HepG2 (cell line): Measurements from ENCODE around the gene RAPGEF5. TPM values are rescaled to one million over a fixed set of nuclear protein-coding genes. Genes with fewer than 3 reads are reported as not detected.

Source experiments
- ATAC-seq: fragments of 200-7000 bp; cut with Tn5 transposase; 3 replicates; pipeline ENCODE4 v1.9.1; 2020; ENCODE audit warnings: mild to moderate bottlenecking, moderate library complexity
- BruUV-seq: library from RNA; stranded (reverse); fragments of 400-500 nt; replicated peaks from 2 replicates; lab custom pipeline; 2021; lab: Mats Ljungman, UMichigan
- CTCF ChIA-PET: fragments of 300-600 bp; formaldehyde crosslinking; extraction: SDS; loops from one replicate; lab custom pipeline; 2021; ENCODE audit warnings: low total read pairs, inconsistent platforms, low intra/inter-chr PET ratio; lab: Yijun Ruan, JAX
- POLR2A ChIA-PET: fragments of 350-600 bp; sonication (Branson Sonifier 250); formaldehyde crosslinking; loops from one replicate; lab custom pipeline; 2020; ENCODE audit warnings: antibody characterized with exemption, inconsistent platforms; lab: Yijun Ruan, JAX
- DNase-seq: peaks from one replicate; pipeline ENCODE4 v3.0.0-alpha.2; 2015; ENCODE audit warnings: low spot score
- FAIRE-seq: peaks from 3 replicates; lab custom pipeline; 2011; peaks lifted over from hg19 to GRCh38; lab: Jason Lieb, UNC
- H2AFZ ChIP-seq: one replicate; pipeline ENCODE4 v1.6.1; 2011; ENCODE audit warnings: low read length, inconsistent platforms
- H3K27ac ChIP-seq: fragments of 300-600 bp; 3 replicates; pipeline ENCODE4 v1.8.0; 2011; ENCODE audit warnings: mixed run types, mild to moderate bottlenecking, mixed read lengths, low read length, inconsistent platforms; ENCODE audit not compliant: insufficient read depth; ENCODE audit errors: extremely low read length
- H3K27me3 ChIP-seq, 2 experiments: fragments of 200-600 bp in 1 of 2; 2 replicates in 1 of 2; 3 replicates in 1 of 2; pipeline versions ENCODE4 v1.6.0 to v1.8.0; 2011; ENCODE audit warnings: low read length in 2 of 2, mild to moderate bottlenecking in 2 of 2, moderate library complexity in 2 of 2, inconsistent platforms in 1 of 2; ENCODE audit not compliant: insufficient read depth in 2 of 2, control insufficient read depth in 1 of 2
- H3K36me3 ChIP-seq, 2 experiments: fragments of 200-600 bp in 1 of 2; replicated peaks in 1 of 2; 2 replicates in 1 of 2; 3 replicates in 1 of 2; pipeline versions ENCODE4 v1.5.1 to v1.8.0; 2011; ENCODE audit warnings: low read length in 2 of 2, inconsistent platforms in 1 of 2; ENCODE audit not compliant: insufficient read depth in 2 of 2, control insufficient read depth in 1 of 2
- H3K4me1 ChIP-seq: 2 replicates; pipeline ENCODE4 v1.5.1; 2012; ENCODE audit warnings: low read length, inconsistent platforms; ENCODE audit not compliant: insufficient read depth
- H3K4me2 ChIP-seq: 2 replicates; pipeline ENCODE4 v1.6.0; 2011; ENCODE audit warnings: low read depth, low read length, inconsistent platforms
- H3K4me3 ChIP-seq, 3 experiments: fragments of 200-600 bp in 1 of 3; sonication (generic), shearing (Covaris generic) in 1 of 3; replicated peaks in 1 of 3; 2 replicates each; pipeline ENCODE4 v1.5.1; 2011 to 2016; ENCODE audit warnings: low read length in 3 of 3, inconsistent platforms in 2 of 3, low read depth in 2 of 3, mild to moderate bottlenecking in 2 of 3, control low read depth in 1 of 3, mixed read lengths in 1 of 3; ENCODE audit not compliant: insufficient read depth in 1 of 3
- H3K79me2 ChIP-seq: one replicate; pipeline ENCODE4 v1.6.1; 2011; ENCODE audit warnings: low read length, inconsistent platforms; ENCODE audit not compliant: insufficient read depth
- H3K9ac ChIP-seq: 2 replicates; pipeline ENCODE4 v1.6.0; 2011; ENCODE audit warnings: mild to moderate bottlenecking, low read depth, low read length, inconsistent platforms; ENCODE audit not compliant: insufficient read depth
- H3K9me3 ChIP-seq: 2 replicates; pipeline ENCODE4 v1.5.1; 2012; ENCODE audit warnings: mild to moderate bottlenecking, low read length
- H4K20me1 ChIP-seq: 2 replicates; pipeline ENCODE4 v1.6.0; 2011; ENCODE audit warnings: inconsistent platforms, mild to moderate bottlenecking, low read length, moderate library complexity; ENCODE audit not compliant: insufficient read depth
- GABPB1 ChIP-seq: IDR thresholded peaks from 2 replicates; pipeline ENCODE4 v1.6.1; 2016; ENCODE audit warnings: mild to moderate bottlenecking, missing genetic modification reagents, moderate library complexity, missing compliant biosample characterization
- GATAD2A ChIP-seq: IDR thresholded peaks from 2 replicates; pipeline ENCODE4 v1.6.1; 2016
- LRRFIP1 ChIP-seq: sonication (generic); formaldehyde crosslinking; conservative IDR thresholded peaks from 2 replicates; pipeline ENCODE4 v1.4.0; 2020; ENCODE audit warnings: missing genetic modification reagents
- NFE2L1 ChIP-seq: sonication (generic); formaldehyde crosslinking; IDR thresholded peaks from 2 replicates; pipeline ENCODE4 v1.4.0; 2020; ENCODE audit warnings: missing genetic modification reagents, mild to moderate bottlenecking, borderline replicate concordance
- NR1H2 ChIP-seq: sonication (generic); formaldehyde crosslinking; IDR thresholded peaks from 2 replicates; pipeline ENCODE4 v1.8.1; 2022; ENCODE audit warnings: low read depth, missing genetic modification reagents, borderline replicate concordance
- PITX1 ChIP-seq: sonication (generic); formaldehyde crosslinking; IDR thresholded peaks from 2 replicates; pipeline ENCODE4 v1.5.1; 2020; ENCODE audit warnings: mild to moderate bottlenecking, missing genetic modification reagents
- RBAK ChIP-seq: sonication (generic); formaldehyde crosslinking; IDR thresholded peaks from 2 replicates; pipeline ENCODE4 v1.5.1; 2020; ENCODE audit warnings: mild to moderate bottlenecking, missing genetic modification reagents
- ZFP82 ChIP-seq: sonication (generic); formaldehyde crosslinking; IDR thresholded peaks from 2 replicates; pipeline ENCODE4 v1.5.1; 2020; ENCODE audit warnings: mild to moderate bottlenecking, missing genetic modification reagents, borderline replicate concordance
- ZSCAN31 ChIP-seq: sonication (generic); formaldehyde crosslinking; IDR thresholded peaks from 2 replicates; pipeline ENCODE4 v1.5.0; 2020; ENCODE audit warnings: low read depth, mild to moderate bottlenecking, missing genetic modification reagents
- WGBS: methylation state at CpG from one replicate; pipeline ENCODE4 v1.1.6; 2017; ENCODE audit warnings: low lambda C conversion rate; 5-methylcytosine and 5-hydroxymethylcytosine counted together
- in situ Hi-C: cut with HindIII; loops from 2 replicates; pipeline ENCODE4 v1.10.0; 2017; ENCODE audit warnings: low pct_unique_long_range_greater_than_20kb; ENCODE audit not compliant: extremely low pct_ligation_motif_present
- intact Hi-C: fragments of 100-400 bp; cut with micrococcal nuclease; formaldehyde crosslinking; loops from one replicate; pipeline ENCODE4 v1.10.0; 2022; ENCODE audit not compliant: unreplicated experiment
- polyA plus RNA-seq, 8 experiments: library from polyadenylated mRNA; depleted of rRNA in 3 of 8; stranded (reverse) in 7 of 8; unstranded in 1 of 8; fragments of >200 nt; fragmentation: Illumina TruSeq in 4 of 8; extraction: Trizol in 4 of 8; gene quantifications; 2 replicates each; pipeline versions ENCODE4 v1.2.1 to v1.2.3, GENCODE V29; 2011 to 2016; ENCODE audit warnings: low read depth in 4 of 8, missing spikeins in 1 of 8, mixed read lengths in 1 of 8; ENCODE audit not compliant: insufficient read depth in 1 of 8
- total RNA-seq, 5 experiments: library from RNA; depleted of rRNA; stranded (reverse); fragments of >200 nt; fragmentation: Illumina TruSeq; extraction: Trizol; gene quantifications; 2 replicates each; pipeline ENCODE4 v1.2.3, GENCODE V29; 2016; ENCODE audit warnings: low read depth in 1 of 5
- TF ChIP-seq, protein P1 (sequence below): sonication (generic); formaldehyde crosslinking; IDR thresholded peaks from 2 replicates; pipeline ENCODE4 v1.5.0; 2020; ENCODE audit warnings: missing genetic modification reagents, mild to moderate bottlenecking, borderline replicate concordance

The RAPGEF5 gene
- total and polyA plus RNA-seq, 2 of the 13 experiments (the other 11 are each of a cell fraction or from before 2014, with no cell fraction given): 17.1 to 23.4 TPM

DNA sequence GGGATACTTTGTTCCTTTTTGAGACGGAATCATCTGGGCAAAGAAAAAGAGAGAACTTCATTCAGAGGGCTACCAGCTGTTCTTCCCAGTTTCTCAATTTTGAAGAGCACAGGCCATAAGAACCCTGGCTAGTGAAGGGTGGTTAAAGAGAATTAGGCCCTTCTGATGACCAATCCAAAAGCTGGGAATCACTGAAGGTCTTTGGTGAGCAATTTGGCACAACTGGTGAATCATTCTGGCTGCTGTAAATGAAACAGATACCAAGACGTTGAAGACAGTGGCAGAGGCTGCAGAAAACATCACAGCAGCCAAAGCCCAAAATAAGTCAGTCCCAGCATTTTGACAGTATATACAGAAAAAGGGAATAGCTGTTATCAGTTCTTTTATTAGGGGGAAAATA is 5.1 kb downstream of the RAPGEF5 start:
- TF ChIP-seq, protein P1, sequence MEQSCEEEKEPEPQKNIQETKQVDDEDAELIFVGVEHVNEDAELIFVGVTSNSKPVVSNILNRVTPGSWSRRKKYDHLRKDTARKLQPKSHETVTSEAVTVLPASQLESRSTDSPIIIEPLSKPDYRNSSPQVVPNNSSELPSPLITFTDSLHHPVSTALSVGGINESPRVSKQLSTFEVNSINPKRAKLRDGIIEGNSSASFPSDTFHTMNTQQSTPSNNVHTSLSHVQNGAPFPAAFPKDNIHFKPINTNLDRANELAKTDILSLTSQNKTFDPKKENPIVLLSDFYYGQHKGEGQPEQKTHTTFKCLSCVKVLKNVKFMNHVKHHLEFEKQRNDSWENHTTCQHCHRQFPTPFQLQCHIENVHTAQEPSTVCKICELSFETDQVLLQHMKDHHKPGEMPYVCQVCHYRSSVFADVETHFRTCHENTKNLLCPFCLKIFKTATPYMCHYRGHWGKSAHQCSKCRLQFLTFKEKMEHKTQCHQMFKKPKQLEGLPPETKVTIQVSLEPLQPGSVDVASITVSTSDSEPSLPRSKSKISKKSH: no peak
- TF ChIP-seq ZSCAN31 (no peak), LRRFIP1 (CRISPR knock-in tag) (no peak), NR1H2 (CRISPR knock-in tag) (no peak), GATAD2A (CRISPR knock-in tag) (no peak), PITX1 (CRISPR knock-in tag) (no peak), GABPB1 (no peak), NFE2L1 (CRISPR knock-in tag) (no peak), ZFP82 (CRISPR knock-in tag) (no peak), RBAK (CRISPR knock-in tag) (no peak)
- peak overlapping the region; percentile 69 for H3K27ac ChIP-seq
- peaks cover 95% of the 10 kb centered on the region for H3K79me2 ChIP-seq

More for the DNA sequence above, 5.1 kb downstream of the RAPGEF5 start:
- H3K27me3 ChIP-seq: peaks cover 0 to 3% of the 10 kb centered on the region in 2 experiments; a peak in 1 of 5 replicates
- no peak for FAIRE-seq
- peaks cover 88% of the 10 kb centered on the region for H3K4me1 ChIP-seq
- no TSS peak for BruUV-seq
- H3K9ac ChIP-seq: peak overlapping the region; percentile 49
- intact Hi-C loops (loop anchor here (2.0 kb wide), 1 partner anchor 27 kb away; no protein-coding TSS in a partner anchor), in situ Hi-C loops (loop anchor here (5.0 kb wide), 1 partner anchor 90 kb away; no protein-coding TSS in a partner anchor)
- no peaks in the 10 kb centered on the region for H3K9me3 ChIP-seq
- no peak for ATAC-seq
- peak overlapping the region in 2 of 3 experiments; percentile 14 to 25; a peak in 2 of 6 replicates for H3K4me3 ChIP-seq
- ChIA-PET CTCF (no interaction called here), POLR2A (interaction anchor here (1.8 kb wide), 1 partner anchor 91 kb away, joined by 9 read pairs; no protein-coding TSS in a partner anchor)
- H3K36me3 ChIP-seq: peaks cover 0 to 4% of the 10 kb centered on the region in 2 experiments; a peak in 1 of 5 replicates
- peaks cover 19% of the 10 kb centered on the region; the same call in 1 of the 2 replicates for H4K20me1 ChIP-seq
- no peak for DNase-seq
- H3K4me2 ChIP-seq: peak overlapping the region; percentile 71
- 28% methylated on average over 2 of the region's 2 CpGs for WGBS
- no peak overlapping the region for H2AFZ ChIP-seq
